ENCODE measurements around the gene BLM.

BLM gene

DNA sequence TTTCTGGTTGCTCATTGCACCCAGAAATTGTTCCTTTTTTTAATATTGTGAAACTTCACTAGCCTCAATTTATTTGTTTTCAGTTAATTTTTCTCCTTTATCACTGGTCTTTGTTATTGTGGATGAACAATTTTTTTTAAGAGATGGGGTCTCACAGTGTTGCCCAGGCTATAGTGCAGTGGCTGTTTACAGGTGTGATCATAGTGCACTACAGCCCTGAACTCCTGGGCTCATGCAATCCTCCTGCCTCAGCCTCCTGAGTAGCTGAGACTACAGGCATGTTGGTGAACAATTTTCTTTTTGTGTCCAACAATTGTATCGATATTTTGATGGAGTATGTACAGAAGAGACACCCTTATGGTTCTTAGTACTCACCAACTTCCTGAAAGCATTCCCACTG lies 26.3 kb downstream of the BLM start:
- Histone ChIP-seq H4K91ac (ENCODE audit: low read length) (no peak overlapping the region), H4K8ac (ENCODE audit: low read length) (no peak overlapping the region), H3K4me1 (ENCODE audit: control insufficient read depth, insufficient read depth, low read depth, low read length) (no peaks in the 10 kb centered on the region), H3K18ac (ENCODE audit: low read depth in 1 of 2, low read length in 2 of 2) (no peak overlapping the region), H3K9ac (ENCODE audit: low read length) (no peak overlapping the region), H3K9me3 (ENCODE audit: control insufficient read depth, low read length) (no peaks in the 10 kb centered on the region), H3K27me3 (ENCODE audit: control insufficient read depth in 1 of 2, insufficient read depth in 1 of 2, low read length in 2 of 2) (no peaks in the 10 kb centered on the region), H3K23ac (ENCODE audit: low read length in 2 of 2) (no peak overlapping the region), H3K4ac (ENCODE audit: low read depth in 1 of 2, low read length in 2 of 2) (no peak overlapping the region), H2BK15ac (ENCODE audit: low read depth, poor library complexity, severe bottlenecking) (no peak overlapping the region), H2BK120ac (ENCODE audit: low read depth, low read length) (no peak overlapping the region), H3K14ac (ENCODE audit: low read length in 2 of 2) (no peak overlapping the region), H3K79me1 (replicated peaks; ENCODE audit: low read length, poor library complexity, severe bottlenecking) (peaks cover 5% of the 10 kb centered on the region), H3K4me2 (ENCODE audit: low read length, poor library complexity, severe bottlenecking) (no peak overlapping the region), H2BK12ac (ENCODE audit: low read length in 2 of 2) (no peak overlapping the region), H2AK5ac (ENCODE audit: low read length, severe bottlenecking) (no peak overlapping the region), H3K27ac (ENCODE audit: low read length, poor library complexity, severe bottlenecking) (no peak overlapping the region), H3K4me3 (ENCODE audit: insufficient read depth in 1 of 2, low read depth in 1 of 2, low read length in 2 of 2) (no peak overlapping the region), H2AFZ (ENCODE audit: low read depth, low read length) (no peak overlapping the region), H2BK5ac (ENCODE audit: low read depth, low read length, poor library complexity, severe bottlenecking) (no peak overlapping the region), H3K36me3 (ENCODE audit: control insufficient read depth in 1 of 2, insufficient read depth in 2 of 2, low read depth in 1 of 2, low read length in 2 of 2) (no peaks in the 10 kb centered on the region)
- no CpG with 5 or more reads among the region's 1 CpG for WGBS
- DNase-seq, result no peak

DNA sequence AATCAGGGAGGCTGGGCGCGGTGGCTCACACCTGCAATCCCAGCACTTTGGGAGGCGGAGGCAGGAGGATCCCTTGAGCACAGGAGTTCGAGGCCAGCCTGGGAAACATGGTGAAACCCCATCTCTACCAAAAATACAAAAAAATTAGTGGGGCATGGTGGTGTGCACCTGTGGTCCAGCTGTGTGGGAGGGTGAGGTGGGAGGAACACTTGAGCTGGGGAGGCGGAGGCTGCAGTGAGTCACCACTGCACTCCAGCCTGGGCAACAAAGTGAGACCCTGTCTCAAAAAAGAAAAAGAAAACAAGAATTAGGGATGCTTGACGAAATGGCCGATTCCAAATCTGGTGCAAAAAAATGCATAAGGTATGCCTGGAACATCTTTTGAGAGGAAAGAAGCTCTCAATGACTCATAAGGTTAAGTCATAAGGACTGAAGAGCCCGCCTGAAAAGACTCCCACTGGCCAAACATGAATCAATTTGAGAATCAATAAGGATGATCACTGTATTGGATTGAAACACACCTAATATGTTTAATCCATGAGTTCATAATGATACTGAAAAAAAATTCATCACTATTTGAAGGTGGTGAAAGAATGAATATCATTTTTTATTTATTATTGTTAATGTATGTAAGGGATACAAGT lies 27.7 kb downstream of the BLM start:
- Histone ChIP-seq H2BK15ac (ENCODE audit: low read depth, poor library complexity, severe bottlenecking) (no peak overlapping the region), H4K8ac (ENCODE audit: low read length) (no peak overlapping the region), H2BK5ac (ENCODE audit: low read depth, low read length, poor library complexity, severe bottlenecking) (no peak overlapping the region), H3K79me1 (replicated peaks; ENCODE audit: low read length, poor library complexity, severe bottlenecking) (peaks cover 4% of the 10 kb centered on the region), H3K18ac (ENCODE audit: low read depth in 1 of 2, low read length in 2 of 2) (no peak overlapping the region), H3K4me2 (ENCODE audit: low read length, poor library complexity, severe bottlenecking) (no peak overlapping the region), H3K27ac (ENCODE audit: low read length, poor library complexity, severe bottlenecking) (no peak overlapping the region), H3K9ac (ENCODE audit: low read length) (no peak overlapping the region), H3K4me1 (ENCODE audit: control insufficient read depth, insufficient read depth, low read depth, low read length) (no peaks in the 10 kb centered on the region), H3K4ac (ENCODE audit: low read depth in 1 of 2, low read length in 2 of 2) (no peak overlapping the region), H3K14ac (ENCODE audit: low read length in 2 of 2) (no peak overlapping the region), H4K91ac (ENCODE audit: low read length) (no peak overlapping the region), H3K36me3 (ENCODE audit: control insufficient read depth in 1 of 2, insufficient read depth in 2 of 2, low read depth in 1 of 2, low read length in 2 of 2) (no peaks in the 10 kb centered on the region), H3K9me3 (ENCODE audit: control insufficient read depth, low read length) (no peaks in the 10 kb centered on the region), H3K27me3 (ENCODE audit: control insufficient read depth in 1 of 2, insufficient read depth in 1 of 2, low read length in 2 of 2) (no peaks in the 10 kb centered on the region), H2BK12ac (ENCODE audit: low read length in 2 of 2) (no peak overlapping the region), H2AK5ac (ENCODE audit: low read length, severe bottlenecking) (no peak overlapping the region), H2AFZ (ENCODE audit: low read depth, low read length) (no peak overlapping the region), H3K4me3 (ENCODE audit: insufficient read depth in 1 of 2, low read depth in 1 of 2, low read length in 2 of 2) (no peak overlapping the region), H3K23ac (ENCODE audit: low read length in 2 of 2) (no peak overlapping the region), H2BK120ac (ENCODE audit: low read depth, low read length) (no peak overlapping the region)
- no peak for DNase-seq
- 95% methylated on average over 6 of the region's 8 CpGs for WGBS

DNA sequence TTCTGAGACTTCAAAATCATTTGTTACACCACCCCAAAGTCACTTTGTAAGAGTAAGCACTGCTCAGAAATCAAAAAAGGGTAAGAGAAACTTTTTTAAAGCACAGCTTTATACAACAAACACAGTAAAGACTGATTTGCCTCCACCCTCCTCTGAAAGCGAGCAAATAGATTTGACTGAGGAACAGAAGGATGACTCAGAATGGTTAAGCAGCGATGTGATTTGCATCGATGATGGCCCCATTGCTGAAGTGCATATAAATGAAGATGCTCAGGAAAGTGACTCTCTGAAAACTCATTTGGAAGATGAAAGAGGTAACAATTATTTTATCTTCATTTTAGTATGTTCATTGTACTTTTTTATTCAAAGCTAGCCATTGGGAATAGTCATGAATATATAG lies 32.6 kb downstream of the BLM start:
- H2AK5ac ChIP-seq (ENCODE audit: low read length, severe bottlenecking), result no peak overlapping the region
- H4K91ac ChIP-seq (ENCODE audit: low read length), result no peak overlapping the region
- no peak overlapping the region for H3K4me2 ChIP-seq (ENCODE audit: low read length, poor library complexity, severe bottlenecking)
- H2BK15ac ChIP-seq (ENCODE audit: low read depth, poor library complexity, severe bottlenecking), result no peak overlapping the region
- H3K79me1 ChIP-seq (replicated peaks; ENCODE audit: low read length, poor library complexity, severe bottlenecking), result peaks cover 2% of the 10 kb centered on the region
- WGBS, result 87% methylated on average over 3 of the region's 3 CpGs
- H3K23ac ChIP-seq (ENCODE audit: low read length in 2 of 2), result no peak overlapping the region
- no peak overlapping the region for H2BK12ac ChIP-seq (ENCODE audit: low read length in 2 of 2)
- H3K36me3 ChIP-seq (ENCODE audit: control insufficient read depth in 1 of 2, insufficient read depth in 2 of 2, low read depth in 1 of 2, low read length in 2 of 2), result no peaks in the 10 kb centered on the region
- H3K14ac ChIP-seq (ENCODE audit: low read length in 2 of 2), result no peak overlapping the region
- H3K18ac ChIP-seq (ENCODE audit: low read depth in 1 of 2, low read length in 2 of 2), result no peak overlapping the region
- no peak overlapping the region for H3K27ac ChIP-seq (ENCODE audit: low read length, poor library complexity, severe bottlenecking)
- no peaks in the 10 kb centered on the region for H3K27me3 ChIP-seq (ENCODE audit: control insufficient read depth in 1 of 2, insufficient read depth in 1 of 2, low read length in 2 of 2)
- H3K4me3 ChIP-seq (ENCODE audit: insufficient read depth in 1 of 2, low read depth in 1 of 2, low read length in 2 of 2), result no peak overlapping the region
- H2BK5ac ChIP-seq (ENCODE audit: low read depth, low read length, poor library complexity, severe bottlenecking), result no peak overlapping the region
- no peak for DNase-seq
- no peaks in the 10 kb centered on the region for H3K4me1 ChIP-seq (ENCODE audit: control insufficient read depth, insufficient read depth, low read depth, low read length)
- H3K9me3 ChIP-seq (ENCODE audit: control insufficient read depth, low read length), result no peaks in the 10 kb centered on the region
- no peak overlapping the region for H3K9ac ChIP-seq (ENCODE audit: low read length)
- no peak overlapping the region for H3K4ac ChIP-seq (ENCODE audit: low read depth in 1 of 2, low read length in 2 of 2)
- H4K8ac ChIP-seq (ENCODE audit: low read length), result no peak overlapping the region
- H2BK120ac ChIP-seq (ENCODE audit: low read depth, low read length), result no peak overlapping the region
- H2AFZ ChIP-seq (ENCODE audit: low read depth, low read length), result no peak overlapping the region

DNA sequence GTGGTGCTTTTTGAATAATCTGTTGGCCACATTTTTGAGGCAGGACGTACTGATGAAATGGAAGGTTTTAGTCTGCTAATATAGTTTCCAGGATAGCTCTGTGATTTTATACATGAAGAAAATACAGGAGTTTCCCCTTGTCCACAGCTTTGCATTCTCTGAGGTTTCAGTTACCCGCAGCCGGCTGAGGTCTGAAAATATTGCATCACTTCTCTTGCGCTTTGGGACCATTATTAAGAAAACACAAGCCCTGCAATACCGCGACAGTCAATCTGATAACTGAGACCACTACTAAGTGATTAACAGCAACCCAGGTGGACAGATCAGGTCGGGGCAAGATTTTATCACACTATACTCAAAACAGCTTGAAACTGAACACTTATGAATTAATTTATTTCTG lies 33.0 kb downstream of the BLM start:
- no peak overlapping the region for H2BK5ac ChIP-seq (ENCODE audit: low read depth, low read length, poor library complexity, severe bottlenecking)
- no peak overlapping the region for H3K14ac ChIP-seq (ENCODE audit: low read length in 2 of 2)
- H2BK120ac ChIP-seq (ENCODE audit: low read depth, low read length), result no peak overlapping the region
- no peak overlapping the region for H2AFZ ChIP-seq (ENCODE audit: low read depth, low read length)
- no peak overlapping the region for H2BK15ac ChIP-seq (ENCODE audit: low read depth, poor library complexity, severe bottlenecking)
- no peak overlapping the region for H3K4ac ChIP-seq (ENCODE audit: low read depth in 1 of 2, low read length in 2 of 2)
- H3K27ac ChIP-seq (ENCODE audit: low read length, poor library complexity, severe bottlenecking), result no peak overlapping the region
- no peak overlapping the region for H4K8ac ChIP-seq (ENCODE audit: low read length)
- H3K4me1 ChIP-seq (ENCODE audit: control insufficient read depth, insufficient read depth, low read depth, low read length), result no peaks in the 10 kb centered on the region
- no peak overlapping the region for H3K4me2 ChIP-seq (ENCODE audit: low read length, poor library complexity, severe bottlenecking)
- H2AK5ac ChIP-seq (ENCODE audit: low read length, severe bottlenecking), result no peak overlapping the region
- WGBS, result 94% methylated on average over 7 of the region's 7 CpGs
- no peak overlapping the region for H2BK12ac ChIP-seq (ENCODE audit: low read length in 2 of 2)
- peaks cover 2% of the 10 kb centered on the region for H3K79me1 ChIP-seq (replicated peaks; ENCODE audit: low read length, poor library complexity, severe bottlenecking)
- no peak overlapping the region for H4K91ac ChIP-seq (ENCODE audit: low read length)
- H3K27me3 ChIP-seq (ENCODE audit: control insufficient read depth in 1 of 2, insufficient read depth in 1 of 2, low read length in 2 of 2), result no peaks in the 10 kb centered on the region
- H3K9ac ChIP-seq (ENCODE audit: low read length), result no peak overlapping the region
- H3K36me3 ChIP-seq (ENCODE audit: control insufficient read depth in 1 of 2, insufficient read depth in 2 of 2, low read depth in 1 of 2, low read length in 2 of 2), result no peaks in the 10 kb centered on the region
- H3K9me3 ChIP-seq (ENCODE audit: control insufficient read depth, low read length), result no peaks in the 10 kb centered on the region
- no peak overlapping the region for H3K23ac ChIP-seq (ENCODE audit: low read length in 2 of 2)
- H3K18ac ChIP-seq (ENCODE audit: low read depth in 1 of 2, low read length in 2 of 2), result no peak overlapping the region
- H3K4me3 ChIP-seq (ENCODE audit: insufficient read depth in 1 of 2, low read depth in 1 of 2, low read length in 2 of 2), result no peak overlapping the region
- no peak for DNase-seq

Data from mesenchymal stem cell (in vitro differentiated cells and primary cell).